SK-N-MC (cell line): ENCODE data around the gene TNIK.

Experiments used
- DNase-seq: peaks from one replicate; pipeline ENCODE4 v3.0.0-alpha.2; 2011; ENCODE audit warnings: low read depth, low spot score
- H3K27ac ChIP-seq: fragments of 200-600 bp; sonication (generic); 2 replicates; pipeline ENCODE4 v1.5.1; 2016; ENCODE audit warnings: mixed run types
- H3K36me3 ChIP-seq: fragments of 200-600 bp; sonication (generic); 2 replicates; pipeline ENCODE4 v1.6.1; 2017; ENCODE audit warnings: antibody characterized with exemption, low read length, mixed read lengths; ENCODE audit not compliant: insufficient read depth
- H3K4me3 ChIP-seq: fragments of 200-600 bp; sonication (generic); 2 replicates; pipeline ENCODE4 v1.5.1; 2016
- H3K9ac ChIP-seq: fragments of 200-600 bp; sonication (generic); 2 replicates; pipeline ENCODE4 v1.8.0; 2017; ENCODE audit warnings: mixed run types, mixed read lengths; ENCODE audit not compliant: insufficient read length
- H3K9me3 ChIP-seq: fragments of 200-600 bp; sonication (generic); 2 replicates; pipeline ENCODE4 v1.6.1; 2017; ENCODE audit warnings: low read depth, mild to moderate bottlenecking, antibody characterized with exemption, low read length, moderate library complexity, mixed read lengths
- EZH2 ChIP-seq: fragments of 200-600 bp; sonication (generic); IDR thresholded peaks from one replicate; pipeline ENCODE4 v1.6.1; 2017; ENCODE audit warnings: antibody characterized with exemption
- FOXP2 ChIP-seq: optimal IDR thresholded peaks from 2 replicates; pipeline ENCODE3; 2011; ENCODE audit warnings: mild to moderate bottlenecking, moderate library complexity; ENCODE audit not compliant: insufficient read depth; ENCODE audit errors: extremely low read length, control extremely low read depth
- POLR2AphosphoS5 ChIP-seq: IDR thresholded peaks from 2 replicates; pipeline ENCODE4 v1.6.1; 2012; ENCODE audit warnings: mild to moderate bottlenecking, low read depth, low read length, borderline replicate concordance

Gene TNIK

DNA sequence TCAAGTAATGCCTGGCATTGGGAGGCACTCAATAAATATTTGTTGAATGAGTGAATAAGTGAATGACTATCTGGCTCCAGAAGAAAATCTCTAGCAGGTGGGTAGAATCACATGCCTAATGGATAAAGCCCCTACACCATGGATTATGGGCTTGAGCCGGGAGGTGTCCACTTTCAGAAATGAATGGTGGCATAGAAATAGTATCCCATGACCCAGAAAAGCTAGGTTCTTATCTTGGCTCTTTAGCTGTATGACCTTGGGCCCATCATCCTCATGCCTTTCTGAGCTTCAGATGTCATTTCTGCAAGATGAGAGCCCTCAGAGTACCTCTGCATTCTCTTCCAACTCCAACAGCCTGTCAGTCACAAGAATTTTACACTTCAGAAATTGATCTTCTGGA lies 37.3 kb upstream of the TNIK start:
- DNase-seq: no peak
- Histone ChIP-seq H3K9me3 (no peaks in the 10 kb centered on the region), H3K4me3 (no peak overlapping the region), H3K36me3 (no peaks in the 10 kb centered on the region), H3K27ac (no peak overlapping the region), H3K9ac (no peak overlapping the region)
- TF ChIP-seq FOXP2: no peak
- TF ChIP-seq POLR2AphosphoS5: no peak
- TF ChIP-seq EZH2: no peak

- no peak for DNase-seq
- H3K36me3 ChIP-seq: no peaks in the 10 kb centered on the region
- H3K4me3 ChIP-seq: no peak overlapping the region
- no peaks in the 10 kb centered on the region for H3K9me3 ChIP-seq
- no peak overlapping the region for H3K27ac ChIP-seq
- no peak overlapping the region for H3K9ac ChIP-seq
- TF ChIP-seq FOXP2: no peak
- TF ChIP-seq POLR2AphosphoS5: no peak
Measured at GRCh38 chr3:171495413-171495812, 35.2 kb upstream of the TNIK start.

GRCh38 chr3:171494457-171495109 lies 34.4 kb upstream of the TNIK start:
- no peak overlapping the region for H3K4me3 ChIP-seq
- no peak overlapping the region for H3K27ac ChIP-seq
- H3K9me3 ChIP-seq: no peaks in the 10 kb centered on the region
- H3K36me3 ChIP-seq: no peaks in the 10 kb centered on the region
- no peak for DNase-seq
- no peak overlapping the region for H3K9ac ChIP-seq
- no peak for TF ChIP-seq EZH2
- no peak for TF ChIP-seq FOXP2

- TF ChIP-seq EZH2 (no peak), POLR2AphosphoS5 (no peak), FOXP2 (no peak)
- Histone ChIP-seq H3K27ac (no peak overlapping the region), H3K36me3 (no peaks in the 10 kb centered on the region), H3K4me3 (no peak overlapping the region), H3K9ac (no peak overlapping the region), H3K9me3 (no peaks in the 10 kb centered on the region)
- DNase-seq: no peak
Measured at GRCh38 chr3:171491361-171491760, 31.2 kb upstream of the TNIK start.

- Histone ChIP-seq H3K27ac (no peak overlapping the region), H3K9me3 (no peaks in the 10 kb centered on the region), H3K9ac (no peak overlapping the region), H3K4me3 (no peak overlapping the region), H3K36me3 (no peaks in the 10 kb centered on the region)
- TF ChIP-seq POLR2AphosphoS5 (no peak), FOXP2 (no peak), EZH2 (no peak)
- DNase-seq: no peak
Measured at GRCh38 chr3:171490901-171491300, 30.7 kb upstream of the TNIK start.

- H3K27ac ChIP-seq: no peak overlapping the region
- DNase-seq: no peak
Measured at GRCh38 chr3:171489348-171489747, 29.1 kb upstream of the TNIK start.

GRCh38 chr3:171488479-171488878 lies 28.3 kb upstream of the TNIK start:
- Histone ChIP-seq H3K9ac (no peak overlapping the region), H3K36me3 (no peaks in the 10 kb centered on the region), H3K27ac (no peak overlapping the region), H3K4me3 (no peak overlapping the region), H3K9me3 (no peaks in the 10 kb centered on the region)
- TF ChIP-seq POLR2AphosphoS5: no peak
- TF ChIP-seq EZH2: no peak
- no peak for TF ChIP-seq FOXP2
- DNase-seq: no peak

More at GRCh38 chr3:171489348-171489747, 29.1 kb upstream of the TNIK start:
- H3K9me3 ChIP-seq: no peaks in the 10 kb centered on the region
- no peak overlapping the region for H3K9ac ChIP-seq
- no peak overlapping the region for H3K4me3 ChIP-seq
- no peak for TF ChIP-seq EZH2
- no peak for TF ChIP-seq FOXP2
- H3K36me3 ChIP-seq: no peaks in the 10 kb centered on the region

DNA sequence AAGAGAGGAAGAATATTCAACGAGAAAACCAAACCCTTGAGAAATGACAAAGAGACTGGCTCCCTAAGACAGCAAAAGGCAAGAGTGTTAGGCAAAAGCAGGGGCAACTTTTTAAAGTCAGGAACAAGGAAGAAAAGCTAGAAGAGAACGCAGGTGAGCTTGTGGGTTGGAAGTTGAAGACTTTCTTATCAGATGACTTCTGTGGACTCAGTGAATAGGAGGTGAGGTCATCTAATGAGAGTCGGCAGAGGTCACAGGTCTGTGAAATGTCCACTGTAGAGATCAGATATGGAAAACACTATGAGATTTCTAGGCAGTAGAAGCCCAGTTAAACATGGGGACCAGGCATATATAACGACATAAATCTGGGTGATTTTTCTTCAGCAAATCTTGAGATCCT lies 27.2 kb upstream of the TNIK start:
- DNase-seq: no peak
- Histone ChIP-seq H3K36me3 (no peaks in the 10 kb centered on the region), H3K27ac (no peak overlapping the region), H3K9ac (no peak overlapping the region), H3K4me3 (no peak overlapping the region), H3K9me3 (no peaks in the 10 kb centered on the region)
- no peak for TF ChIP-seq FOXP2
- TF ChIP-seq EZH2: no peak
- TF ChIP-seq POLR2AphosphoS5: no peak

DNA sequence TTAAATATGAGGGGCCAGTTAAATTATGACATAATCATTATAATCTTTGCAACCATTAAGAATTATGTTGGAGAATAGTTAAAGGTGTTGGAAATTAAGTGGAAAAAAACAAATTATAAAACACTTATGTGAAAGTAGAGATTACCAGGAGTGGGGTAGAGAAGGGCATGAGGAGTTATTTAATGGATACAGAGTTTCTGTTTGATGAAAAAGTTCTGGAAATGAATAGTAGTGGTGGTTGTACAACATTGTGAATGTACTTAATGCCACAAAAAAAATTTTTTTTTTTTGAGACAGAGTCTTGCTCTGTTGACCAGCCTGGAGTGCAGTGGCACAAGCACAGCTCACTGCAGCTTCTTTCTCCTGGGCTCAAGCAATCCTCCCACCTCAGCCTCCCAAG lies 25.1 kb upstream of the TNIK start:
- H3K9me3 ChIP-seq: no peaks in the 10 kb centered on the region
- no peak overlapping the region for H3K4me3 ChIP-seq
- no peak for DNase-seq
- TF ChIP-seq EZH2: no peak
- no peak overlapping the region for H3K9ac ChIP-seq
- no peaks in the 10 kb centered on the region for H3K36me3 ChIP-seq
- no peak overlapping the region for H3K27ac ChIP-seq
